Measurements from ENCODE around the gene WSCD1. TPM values are rescaled to one million over a fixed set of nuclear protein-coding genes. Genes with fewer than 3 reads are reported as not detected.

WSCD1 gene
- total RNA-seq, 2 donors from 2014 or later: 1.8 to 5.5 TPM

GRCh38 chr17:6080711-6081430, 10.7 kb downstream of the WSCD1 start:
- Histone ChIP-seq H3K4me1 (no peaks in the 10 kb centered on the region), H3K27ac (no peak overlapping the region), H3K4me3 (no peak overlapping the region), H3K36me3 (no peaks in the 10 kb centered on the region), H3K9me3 (no peaks in the 10 kb centered on the region), H3K27me3 (no peaks in the 10 kb centered on the region)
- no peak for DNase-seq (ENCODE audit: low spot score)
- TF ChIP-seq, protein P1, sequence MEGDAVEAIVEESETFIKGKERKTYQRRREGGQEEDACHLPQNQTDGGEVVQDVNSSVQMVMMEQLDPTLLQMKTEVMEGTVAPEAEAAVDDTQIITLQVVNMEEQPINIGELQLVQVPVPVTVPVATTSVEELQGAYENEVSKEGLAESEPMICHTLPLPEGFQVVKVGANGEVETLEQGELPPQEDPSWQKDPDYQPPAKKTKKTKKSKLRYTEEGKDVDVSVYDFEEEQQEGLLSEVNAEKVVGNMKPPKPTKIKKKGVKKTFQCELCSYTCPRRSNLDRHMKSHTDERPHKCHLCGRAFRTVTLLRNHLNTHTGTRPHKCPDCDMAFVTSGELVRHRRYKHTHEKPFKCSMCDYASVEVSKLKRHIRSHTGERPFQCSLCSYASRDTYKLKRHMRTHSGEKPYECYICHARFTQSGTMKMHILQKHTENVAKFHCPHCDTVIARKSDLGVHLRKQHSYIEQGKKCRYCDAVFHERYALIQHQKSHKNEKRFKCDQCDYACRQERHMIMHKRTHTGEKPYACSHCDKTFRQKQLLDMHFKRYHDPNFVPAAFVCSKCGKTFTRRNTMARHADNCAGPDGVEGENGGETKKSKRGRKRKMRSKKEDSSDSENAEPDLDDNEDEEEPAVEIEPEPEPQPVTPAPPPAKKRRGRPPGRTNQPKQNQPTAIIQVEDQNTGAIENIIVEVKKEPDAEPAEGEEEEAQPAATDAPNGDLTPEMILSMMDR (IDR thresholded peaks at IDR 0.05): no peak

DNA sequence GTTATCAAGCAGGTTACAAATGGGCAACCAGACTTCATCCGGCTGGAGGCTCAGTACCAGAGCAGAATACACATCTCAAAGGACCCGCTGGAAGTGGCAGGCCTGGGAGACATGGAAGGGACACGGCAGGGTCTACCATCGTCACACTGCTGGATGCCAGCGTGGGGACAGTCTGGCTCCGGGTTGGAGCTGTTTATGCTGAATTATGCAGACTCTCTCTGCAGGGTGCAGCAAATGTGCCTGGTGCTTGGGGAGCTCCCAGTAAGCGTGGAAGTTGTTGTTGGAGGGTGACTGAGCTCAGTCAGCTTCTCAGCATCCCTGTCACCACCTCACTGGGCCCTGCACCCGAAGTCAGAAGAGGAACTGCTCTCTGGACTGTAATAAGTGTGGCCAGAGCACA, 12.2 kb downstream of the WSCD1 start:
- no peaks in the 10 kb centered on the region for H3K9me3 ChIP-seq
- no peaks in the 10 kb centered on the region for H3K4me1 ChIP-seq
- DNase-seq (ENCODE audit: low spot score): no peak
- no peaks in the 10 kb centered on the region for H3K27me3 ChIP-seq
- no peak overlapping the region for H3K4me3 ChIP-seq
- TF ChIP-seq, protein P1 (IDR thresholded peaks at IDR 0.05): no peak
- H3K27ac ChIP-seq: no peak overlapping the region
- no peaks in the 10 kb centered on the region for H3K36me3 ChIP-seq

- no peaks in the 10 kb centered on the region for H3K9me3 ChIP-seq
- no peak overlapping the region for H3K27ac ChIP-seq
- H3K27me3 ChIP-seq: no peaks in the 10 kb centered on the region
- no peaks in the 10 kb centered on the region for H3K36me3 ChIP-seq
- no peak overlapping the region for H3K4me3 ChIP-seq
- DNase-seq (ENCODE audit: low spot score): no peak
- TF ChIP-seq, protein P1 (IDR thresholded peaks at IDR 0.05): no peak
- no peaks in the 10 kb centered on the region for H3K4me1 ChIP-seq
Measured at GRCh38 chr17:6084311-6085161, 14.4 kb downstream of the WSCD1 start.

- Histone ChIP-seq H3K9me3 (no peaks in the 10 kb centered on the region), H3K4me3 (no peak overlapping the region), H3K27me3 (no peaks in the 10 kb centered on the region), H3K27ac (no peak overlapping the region), H3K4me1 (no peaks in the 10 kb centered on the region), H3K36me3 (no peaks in the 10 kb centered on the region)
- TF ChIP-seq, protein P1 (IDR thresholded peaks at IDR 0.05): no peak
- no peak for DNase-seq (ENCODE audit: low spot score)
Measured at GRCh38 chr17:6085812-6086211, 15.6 kb downstream of the WSCD1 start.

DNA sequence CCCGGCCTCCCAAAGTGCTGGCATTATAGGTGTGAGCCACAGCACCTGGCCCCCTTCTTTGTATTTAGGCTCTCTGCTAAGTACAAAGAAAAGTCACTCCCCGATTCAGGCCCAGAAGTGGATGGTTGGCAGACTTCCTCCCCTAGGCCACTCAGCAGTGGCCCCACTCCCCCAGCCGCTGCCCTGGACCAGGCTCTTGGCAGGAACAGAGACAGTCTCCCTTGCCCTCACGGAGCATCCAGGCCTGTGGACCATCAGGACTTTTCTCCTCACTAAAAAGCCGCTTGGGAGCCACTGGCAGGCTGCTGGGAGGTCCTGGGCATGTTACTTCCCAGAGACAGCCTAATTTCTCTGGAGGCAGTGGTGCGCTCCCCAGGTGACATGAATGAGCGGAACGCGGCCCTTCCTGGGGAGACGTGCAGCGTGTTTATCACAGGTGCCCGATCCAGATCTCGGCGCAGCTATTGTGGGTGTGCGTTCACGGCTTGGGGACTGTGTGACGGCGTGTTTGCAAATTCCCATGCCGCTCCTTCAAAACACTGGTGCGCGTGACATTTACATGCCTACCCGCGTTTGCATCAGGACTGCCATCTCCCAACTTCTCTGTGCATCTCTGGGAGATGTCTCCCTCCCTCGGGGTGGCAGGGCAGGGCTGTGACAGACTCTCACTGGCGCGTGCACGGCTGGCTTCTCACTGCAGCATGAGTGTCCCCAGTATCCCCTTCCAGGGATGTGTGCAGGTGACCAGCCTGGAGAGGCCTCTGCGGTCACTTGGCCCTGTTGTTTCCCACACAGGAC, 16.6 kb downstream of the WSCD1 start:
- Histone ChIP-seq H3K4me3 (no peak overlapping the region), H3K27me3 (no peaks in the 10 kb centered on the region), H3K9me3 (no peaks in the 10 kb centered on the region), H3K4me1 (no peaks in the 10 kb centered on the region), H3K36me3 (no peaks in the 10 kb centered on the region), H3K27ac (no peak overlapping the region)
- no peak for DNase-seq (ENCODE audit: low spot score)
- TF ChIP-seq, protein P1 (IDR thresholded peaks at IDR 0.05): no peak

All from right atrium auricular region (tissue), 2 donors.